GM12801 (cell line): ENCODE results near the gene RGL4.

Source experiments
- TF ChIP-seq, protein P1 (sequence below): IDR thresholded peaks from one replicate; pipeline ENCODE4 v1.5.1; 2011; ENCODE audit warnings: control low read depth; ENCODE audit not compliant: insufficient read length; ENCODE audit errors: extremely low read depth

RGL4 gene

DNA sequence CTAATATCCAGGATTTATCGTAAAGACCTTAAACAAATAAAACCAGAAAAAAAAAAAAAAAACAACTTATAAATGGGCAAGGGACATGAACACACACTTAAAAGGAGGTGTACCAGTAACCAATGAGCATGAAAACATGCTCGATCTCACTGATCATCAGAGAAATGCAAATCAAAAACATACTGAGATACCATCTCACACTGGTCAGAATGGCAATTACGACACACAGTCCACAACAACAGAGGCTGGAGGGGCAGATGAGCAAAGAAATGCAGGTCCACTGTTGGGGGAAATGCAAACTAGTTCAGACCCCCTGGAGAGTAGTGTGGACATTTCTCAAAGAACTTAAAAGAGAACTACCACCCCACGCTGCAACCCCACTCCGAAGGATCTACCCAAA, 13.2 kb downstream of the RGL4 start:
- TF ChIP-seq, protein P1, sequence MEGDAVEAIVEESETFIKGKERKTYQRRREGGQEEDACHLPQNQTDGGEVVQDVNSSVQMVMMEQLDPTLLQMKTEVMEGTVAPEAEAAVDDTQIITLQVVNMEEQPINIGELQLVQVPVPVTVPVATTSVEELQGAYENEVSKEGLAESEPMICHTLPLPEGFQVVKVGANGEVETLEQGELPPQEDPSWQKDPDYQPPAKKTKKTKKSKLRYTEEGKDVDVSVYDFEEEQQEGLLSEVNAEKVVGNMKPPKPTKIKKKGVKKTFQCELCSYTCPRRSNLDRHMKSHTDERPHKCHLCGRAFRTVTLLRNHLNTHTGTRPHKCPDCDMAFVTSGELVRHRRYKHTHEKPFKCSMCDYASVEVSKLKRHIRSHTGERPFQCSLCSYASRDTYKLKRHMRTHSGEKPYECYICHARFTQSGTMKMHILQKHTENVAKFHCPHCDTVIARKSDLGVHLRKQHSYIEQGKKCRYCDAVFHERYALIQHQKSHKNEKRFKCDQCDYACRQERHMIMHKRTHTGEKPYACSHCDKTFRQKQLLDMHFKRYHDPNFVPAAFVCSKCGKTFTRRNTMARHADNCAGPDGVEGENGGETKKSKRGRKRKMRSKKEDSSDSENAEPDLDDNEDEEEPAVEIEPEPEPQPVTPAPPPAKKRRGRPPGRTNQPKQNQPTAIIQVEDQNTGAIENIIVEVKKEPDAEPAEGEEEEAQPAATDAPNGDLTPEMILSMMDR, result no peak

DNA sequence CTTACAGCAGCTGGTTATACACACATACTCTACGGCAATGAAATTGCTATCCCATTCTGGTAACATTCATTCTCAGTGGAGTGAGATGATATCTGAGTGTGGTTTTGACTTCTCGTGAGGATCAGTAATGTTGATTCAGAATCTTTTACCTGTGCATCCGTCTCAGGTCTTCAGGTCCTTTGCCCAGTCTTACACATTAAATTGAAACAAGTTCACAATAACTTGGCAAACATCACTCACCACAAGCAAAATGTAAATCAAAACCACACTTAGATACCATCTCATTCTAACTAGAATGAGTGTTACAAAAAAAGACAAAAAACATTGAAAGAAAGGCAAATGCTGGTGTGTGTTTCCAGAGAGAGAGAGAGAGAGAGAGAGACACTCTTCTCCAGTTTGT, 14.0 kb downstream of the RGL4 start:
- TF ChIP-seq, protein P1, result no peak

DNA sequence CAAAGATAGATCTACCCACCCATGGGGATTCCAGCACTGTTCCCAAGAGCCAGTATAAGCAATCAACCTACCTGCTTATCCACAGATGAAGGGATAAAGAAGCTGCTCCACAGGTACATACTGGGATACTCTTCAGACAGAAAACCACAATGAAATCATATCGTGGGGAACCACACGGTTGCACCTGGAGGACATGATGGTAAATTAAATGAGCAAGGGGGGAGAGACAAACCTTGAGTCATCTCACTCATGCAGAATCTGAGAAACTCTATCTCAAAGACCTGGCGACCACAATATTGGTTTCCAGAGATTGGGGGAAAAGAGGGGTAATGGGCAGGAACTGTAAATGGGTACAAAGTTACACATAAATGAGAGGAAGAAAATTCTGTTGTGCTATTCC, 14.5 kb downstream of the RGL4 start:
- TF ChIP-seq, protein P1, result no peak

DNA sequence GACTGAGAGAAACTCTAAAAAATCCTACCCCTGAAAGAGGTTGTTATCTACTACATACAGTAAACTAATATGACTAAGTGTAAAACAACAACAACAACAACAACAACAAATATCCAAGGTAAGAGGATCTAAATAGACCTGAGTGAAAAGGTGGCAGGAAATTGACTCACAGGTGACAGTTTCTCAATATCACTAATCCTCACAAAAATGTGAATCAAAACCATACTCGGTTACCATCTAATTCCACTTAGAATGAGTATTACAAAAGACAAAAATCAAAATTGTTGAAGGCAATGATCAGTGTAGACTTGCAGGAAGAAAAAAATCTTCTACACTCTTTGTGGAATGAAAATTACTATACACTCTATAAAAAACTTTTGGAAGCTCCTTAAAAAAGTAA, 17.5 kb downstream of the RGL4 start:
- TF ChIP-seq, protein P1, result no peak

DNA sequence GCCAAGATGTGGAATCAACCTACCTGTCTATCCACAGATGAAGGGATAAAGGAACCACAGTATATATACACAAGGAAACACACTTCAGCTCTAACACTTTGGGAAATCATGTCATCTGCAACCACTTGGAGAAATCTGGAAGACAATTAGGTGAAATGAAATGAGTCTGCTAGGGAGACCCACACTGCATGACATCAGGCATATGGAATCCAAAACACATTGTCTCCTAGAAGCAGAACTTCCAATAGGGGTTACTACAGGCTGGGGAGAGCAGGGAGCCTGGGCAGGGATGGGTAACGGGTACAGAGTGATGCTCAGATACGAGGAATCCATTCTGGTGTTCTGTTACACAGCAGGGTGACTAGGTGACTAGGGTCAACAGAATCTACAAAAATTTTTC, 18.3 kb downstream of the RGL4 start:
- TF ChIP-seq, protein P1, result no peak

DNA sequence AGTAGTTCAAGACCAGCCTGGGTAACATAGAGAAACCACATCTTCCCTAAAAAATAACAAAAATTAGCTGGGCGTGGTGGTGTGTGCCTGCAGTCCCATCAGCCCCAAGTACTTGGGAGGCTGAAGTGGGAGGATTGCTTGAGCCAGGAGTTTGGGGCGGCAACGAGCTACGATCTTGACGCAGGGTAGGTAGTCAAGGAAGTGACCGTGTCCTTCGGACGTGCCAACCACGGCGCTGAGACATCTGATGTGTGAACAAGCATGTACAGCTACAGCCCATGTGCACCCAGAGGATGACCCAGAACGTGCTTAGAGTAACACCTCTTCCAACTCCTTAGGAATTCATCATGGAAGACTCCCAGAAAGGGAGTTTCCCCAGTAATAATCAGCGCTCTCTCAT, 21.4 kb downstream of the RGL4 start:
- TF ChIP-seq, protein P1, result no peak

DNA sequence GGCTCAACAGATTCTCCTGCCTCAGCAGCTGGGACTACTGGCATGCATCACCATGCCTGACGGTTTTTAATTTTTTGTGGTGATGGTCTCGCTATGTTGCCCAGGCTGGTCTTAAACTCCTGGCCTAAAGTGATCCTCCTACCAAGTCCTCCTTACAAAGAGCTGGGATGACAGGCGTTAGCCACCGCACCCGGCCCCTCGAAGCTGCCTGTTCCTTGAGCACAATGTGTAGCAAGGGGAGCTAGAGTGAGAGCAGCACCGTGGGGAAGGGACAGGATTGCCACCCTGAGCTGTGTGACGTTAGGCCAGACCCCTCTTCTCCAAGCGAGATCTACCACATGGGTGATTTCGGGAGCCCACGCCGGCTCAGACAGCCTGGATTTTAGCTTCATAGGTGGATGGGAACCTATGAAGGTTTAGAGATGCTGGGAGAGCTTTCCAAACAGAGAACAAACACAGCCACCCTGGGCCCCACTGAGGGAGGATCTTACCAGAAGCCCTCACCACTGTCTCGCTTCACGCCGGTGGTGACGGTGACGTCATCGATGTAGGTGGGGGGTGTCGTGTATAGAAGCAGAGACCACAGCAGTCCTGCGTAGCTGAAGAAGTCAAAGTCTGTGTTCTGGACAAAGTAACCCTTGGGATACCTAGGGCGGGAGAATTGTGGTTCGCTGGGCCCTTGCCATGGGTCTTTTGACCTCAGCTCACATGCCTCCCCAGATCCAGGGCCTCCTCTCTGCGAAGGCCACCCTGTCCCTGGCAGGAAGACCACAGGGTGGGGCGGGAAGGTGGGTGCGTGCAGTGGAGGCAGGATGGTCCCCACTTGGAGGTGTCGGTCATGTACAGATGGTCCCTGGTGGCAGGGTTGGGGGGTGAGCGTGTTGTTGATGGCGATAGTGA, 23.1 kb downstream of the RGL4 start:
- TF ChIP-seq, protein P1, result no peak
